Brain microvascular endothelial cell (primary cell): ENCODE results near the gene APOLD1.
"Not testable (repeated sequence)": the region's sequence is repeated elsewhere in the genome, so short reads cannot be mapped to it uniquely, and the experiment has no call there.

Experiments used
- DNase-seq: peaks from one replicate; pipeline ENCODE4 v3.0.0-alpha.2; 2020
- H3K27ac ChIP-seq: fragments of 250-450 bp; sonication (Bioruptor Pico); 2 replicates; pipeline ENCODE4 v1.5.1; 2020; ENCODE audit warnings: mild to moderate bottlenecking, moderate library complexity
- H3K27me3 ChIP-seq: fragments of 250-450 bp; sonication (Bioruptor Pico); replicated peaks from 2 replicates; pipeline ENCODE4 v1.5.1; 2020; ENCODE audit warnings: mild to moderate bottlenecking
- H3K36me3 ChIP-seq: fragments of 250-450 bp; sonication (Bioruptor Pico); replicated peaks from 2 replicates; pipeline ENCODE4 v1.5.1; 2020; ENCODE audit warnings: mild to moderate bottlenecking
- H3K4me3 ChIP-seq: 2 replicates; pipeline ENCODE4 v1.5.1; 2011; ENCODE audit warnings: low read depth, mild to moderate bottlenecking, control low read depth, low read length, moderate library complexity
- in situ Hi-C: cut with HindIII; loops from 2 replicates; pipeline ENCODE4 v1.10.0; 2017; ENCODE audit warnings: low sequenced_read_pairs, low pct_ligation_motif_present
- TF ChIP-seq, protein P1 (sequence below): IDR thresholded peaks from 2 replicates; pipeline ENCODE4 v1.5.1; 2011; ENCODE audit warnings: low read depth, mild to moderate bottlenecking, moderate library complexity, low read length, control low read depth, inconsistent platforms; ENCODE audit errors: missing control alignments

APOLD1 gene, protein sequence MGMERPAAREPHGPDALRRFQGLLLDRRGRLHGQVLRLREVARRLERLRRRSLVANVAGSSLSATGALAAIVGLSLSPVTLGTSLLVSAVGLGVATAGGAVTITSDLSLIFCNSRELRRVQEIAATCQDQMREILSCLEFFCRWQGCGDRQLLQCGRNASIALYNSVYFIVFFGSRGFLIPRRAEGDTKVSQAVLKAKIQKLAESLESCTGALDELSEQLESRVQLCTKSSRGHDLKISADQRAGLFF

DNA sequence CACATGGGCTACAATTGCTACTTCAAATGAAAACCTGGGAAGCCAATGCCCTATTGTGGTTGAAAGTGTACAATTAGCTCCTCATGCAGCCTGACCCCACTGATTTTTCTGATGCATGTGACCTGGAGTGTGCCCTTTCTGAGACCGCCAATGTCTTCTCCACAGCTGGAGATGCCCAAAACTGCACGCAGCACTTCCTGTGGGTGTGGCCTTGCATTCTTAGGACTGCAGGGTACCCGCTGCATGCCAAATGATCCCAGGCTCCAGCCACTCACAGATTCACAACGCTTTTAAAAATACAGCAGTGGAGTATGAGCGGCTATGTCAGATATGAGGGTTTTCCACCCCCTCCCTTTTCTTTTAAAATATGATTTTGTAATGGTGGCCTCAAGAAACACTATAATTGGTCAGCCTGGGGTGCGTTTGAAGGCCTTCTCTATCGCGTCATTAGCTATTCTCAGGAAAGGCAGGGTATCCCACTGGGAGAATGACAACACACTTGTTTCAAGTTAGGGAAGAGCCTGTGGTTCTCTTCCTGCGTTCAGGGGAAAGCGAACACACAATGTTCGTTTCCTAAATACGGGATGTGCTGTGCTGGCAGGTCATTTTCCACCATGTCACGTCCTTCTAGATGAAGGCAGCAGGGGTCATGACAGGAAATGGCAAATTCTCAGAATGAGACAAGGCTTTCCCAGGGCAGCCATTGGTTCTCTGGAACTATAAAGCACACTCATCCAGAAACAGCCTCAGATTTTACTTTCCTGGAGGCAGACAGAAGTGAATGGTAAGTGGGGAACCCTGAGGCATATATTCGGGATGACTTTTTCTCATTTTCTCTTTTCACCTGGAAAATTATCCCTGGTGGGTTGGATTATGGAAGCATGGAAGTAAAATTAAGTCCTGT lies at the start of gene APOLD1:
APOLD1 (plus strand) TSS at position 749 of the 904 bp plus-strand sequence; CDS start at position 782, 33 bp downstream.
- H3K36me3 ChIP-seq = no peaks in the 10 kb centered on the region
- H3K27me3 ChIP-seq = no peaks in the 10 kb centered on the region
- peak; percentile 81 for DNase-seq
- H3K4me3 ChIP-seq = peak within 1 kb of the TSS; percentile 62
- in situ Hi-C loops = no loop called here
- TF ChIP-seq, protein P1, sequence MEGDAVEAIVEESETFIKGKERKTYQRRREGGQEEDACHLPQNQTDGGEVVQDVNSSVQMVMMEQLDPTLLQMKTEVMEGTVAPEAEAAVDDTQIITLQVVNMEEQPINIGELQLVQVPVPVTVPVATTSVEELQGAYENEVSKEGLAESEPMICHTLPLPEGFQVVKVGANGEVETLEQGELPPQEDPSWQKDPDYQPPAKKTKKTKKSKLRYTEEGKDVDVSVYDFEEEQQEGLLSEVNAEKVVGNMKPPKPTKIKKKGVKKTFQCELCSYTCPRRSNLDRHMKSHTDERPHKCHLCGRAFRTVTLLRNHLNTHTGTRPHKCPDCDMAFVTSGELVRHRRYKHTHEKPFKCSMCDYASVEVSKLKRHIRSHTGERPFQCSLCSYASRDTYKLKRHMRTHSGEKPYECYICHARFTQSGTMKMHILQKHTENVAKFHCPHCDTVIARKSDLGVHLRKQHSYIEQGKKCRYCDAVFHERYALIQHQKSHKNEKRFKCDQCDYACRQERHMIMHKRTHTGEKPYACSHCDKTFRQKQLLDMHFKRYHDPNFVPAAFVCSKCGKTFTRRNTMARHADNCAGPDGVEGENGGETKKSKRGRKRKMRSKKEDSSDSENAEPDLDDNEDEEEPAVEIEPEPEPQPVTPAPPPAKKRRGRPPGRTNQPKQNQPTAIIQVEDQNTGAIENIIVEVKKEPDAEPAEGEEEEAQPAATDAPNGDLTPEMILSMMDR = no peak
- peak within 1 kb of the TSS; percentile 77 for H3K27ac ChIP-seq

- Histone ChIP-seq H3K27me3 (no peaks in the 10 kb centered on the region), H3K36me3 (no peaks in the 10 kb centered on the region), H3K27ac (peak overlapping the region; percentile 58), H3K4me3 (no peak overlapping the region)
- TF ChIP-seq, protein P1 = peak; percentile 68
- DNase-seq = no peak
- in situ Hi-C loops = no loop called here
These were observed 48.4 kb upstream of the APOLD1 start for GRCh38 chr12:12736759-12737676.

DNA sequence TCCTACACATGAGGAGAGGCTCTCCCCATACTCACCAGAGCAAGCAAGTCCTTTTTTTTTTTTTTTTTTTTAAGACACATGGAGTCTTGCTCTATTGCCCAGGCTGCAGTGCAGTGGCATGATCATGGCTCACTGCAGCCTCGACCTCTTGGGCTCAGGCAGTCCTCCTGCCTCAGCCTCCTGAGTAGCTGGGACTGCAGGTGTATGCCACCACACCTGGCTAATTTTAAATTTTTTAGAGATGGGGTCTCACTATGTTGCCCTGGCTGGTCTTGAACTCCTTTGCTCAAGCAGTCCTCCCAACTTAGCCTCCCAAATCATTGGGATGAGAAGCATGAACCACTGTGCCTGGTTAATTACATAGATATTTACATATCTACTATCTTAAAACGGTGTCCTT lies 47.3 kb upstream of the APOLD1 start:
- DNase-seq, H3K4me3 ChIP-seq, H3K27ac ChIP-seq, H3K27me3 ChIP-seq, in situ Hi-C loops, H3K36me3 ChIP-seq: not testable (repeated sequence)

DNA sequence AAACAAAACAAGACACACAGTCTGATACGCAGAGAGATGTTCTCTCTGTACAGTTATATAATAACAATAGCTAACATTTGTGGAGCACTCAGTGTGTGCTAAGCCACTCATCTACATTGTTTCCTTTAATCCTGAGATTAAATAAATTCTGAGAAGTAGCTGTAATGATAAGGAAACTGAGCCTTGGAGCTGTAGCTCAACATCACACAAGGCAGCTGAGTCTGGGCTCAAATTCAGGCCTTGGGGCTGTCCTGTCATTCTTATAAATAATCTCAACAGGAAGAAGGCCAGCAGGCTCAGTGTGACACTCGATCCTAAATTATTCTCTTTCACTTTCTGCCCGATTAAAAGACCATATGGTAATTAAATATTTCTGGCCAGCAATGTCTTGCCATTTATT lies 43.8 kb upstream of the APOLD1 start:
- no peak overlapping the region for H3K4me3 ChIP-seq
- no peak for DNase-seq
- no peaks in the 10 kb centered on the region for H3K36me3 ChIP-seq
- in situ Hi-C loops = no loop called here
- no peaks in the 10 kb centered on the region for H3K27me3 ChIP-seq
- TF ChIP-seq, protein P1 = no peak
- no peak overlapping the region for H3K27ac ChIP-seq

- no peaks in the 10 kb centered on the region for H3K36me3 ChIP-seq
- DNase-seq = no peak
- H3K27me3 ChIP-seq = no peaks in the 10 kb centered on the region
- H3K4me3 ChIP-seq = no peak overlapping the region
- in situ Hi-C loops = no loop called here
- H3K27ac ChIP-seq = no peak overlapping the region
- TF ChIP-seq, protein P1 = no peak
These were observed 40.7 kb upstream of the APOLD1 start for GRCh38 chr12:12744546-12745305.
